Measurements from ENCODE around the gene CAGE1. TPM values are rescaled to one million over a fixed set of nuclear protein-coding genes. Genes with fewer than 3 reads are reported as not detected.

CAGE1 gene
- polyA plus RNA-seq, 1 donor (not counting 4 experiments of a cell fraction or from before 2014, with no cell fraction given) = 0.04 TPM

DNA sequence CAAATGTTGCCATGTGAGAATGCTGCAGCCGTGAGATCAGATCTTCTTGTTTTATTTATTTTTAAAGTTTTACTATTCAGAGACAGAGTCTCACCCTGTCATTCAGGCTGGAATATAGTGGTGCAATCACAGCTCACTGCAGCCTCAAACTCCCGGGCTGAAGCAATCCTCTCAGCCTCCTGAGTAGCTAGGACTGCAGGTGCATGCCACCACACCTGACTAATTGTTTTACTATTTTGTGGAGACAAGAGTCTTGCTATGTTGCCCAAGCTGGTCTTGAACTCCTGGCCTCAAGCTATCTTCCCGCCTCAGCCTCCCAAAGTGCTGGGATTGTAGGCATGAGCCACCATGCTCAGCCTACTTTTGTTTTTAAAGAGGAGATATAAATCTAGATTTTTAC is 54.0 kb downstream of the CAGE1 start:
- dilution Hi-C loops (cut with MboI; ENCODE audit: extremely low pct_ligation_motif_present, low sequenced_read_pairs) = no loop called here
- H3K9me1 ChIP-seq (ENCODE audit: control insufficient read depth, extremely low read depth, insufficient read depth, low read length) = no peaks in the 10 kb centered on the region
- no peak overlapping the region for H3K27ac ChIP-seq (ENCODE audit: control insufficient read depth, insufficient read depth, low read length)
- H4K20me1 ChIP-seq (ENCODE audit: control insufficient read depth, extremely low read depth, insufficient read depth, low read length) = no peaks in the 10 kb centered on the region
- H3K36me3 ChIP-seq (ENCODE audit: control insufficient read depth in 2 of 2, extremely low read depth in 1 of 2, insufficient read depth in 2 of 2, low read length in 2 of 2) = no peaks in the 10 kb centered on the region
- TF ChIP-seq EZH2 (IDR thresholded peaks at IDR 0.05; ENCODE audit: low read length) = no peak
- no peak for TF ChIP-seq CTCF (optimal IDR thresholded peaks at IDR 0.05 in 1 of 3, IDR thresholded peaks at IDR 0.05 in 1 of 3, conservative IDR thresholded peaks at IDR 0.05 in 1 of 3; ENCODE audit: extremely low read depth in 1 of 3, insufficient read depth in 2 of 3, low read length in 3 of 3)
- no peak for DNase-seq (ENCODE audit: low read depth, low spot score)
- no peaks in the 10 kb centered on the region for H3K79me2 ChIP-seq (ENCODE audit: control insufficient read depth, insufficient read depth, low read length)
- no peaks in the 10 kb centered on the region for H3K9me3 ChIP-seq (ENCODE audit: control insufficient read depth, low read depth, low read length)
- no peak overlapping the region for H3K4me2 ChIP-seq (ENCODE audit: control insufficient read depth, extremely low read depth, insufficient read depth, low read depth, low read length)
- FAIRE-seq = no peak
- no peak overlapping the region for H3K9ac ChIP-seq (ENCODE audit: control insufficient read depth, extremely low read depth, insufficient read depth, low read length)
- H3K4me1 ChIP-seq (ENCODE audit: control insufficient read depth, extremely low read depth, insufficient read depth, low read length) = peaks cover 16% of the 10 kb centered on the region
- no peak overlapping the region for H2AFZ ChIP-seq (ENCODE audit: control insufficient read depth, low read length)
- H3K27me3 ChIP-seq (ENCODE audit: control insufficient read depth, extremely low read depth, insufficient read depth, low read length) = no peaks in the 10 kb centered on the region
- no peak overlapping the region for H3K4me3 ChIP-seq (ENCODE audit: control insufficient read depth in 2 of 3, extremely low read depth in 1 of 3, insufficient read depth in 2 of 3, low read depth in 1 of 3, low read length in 3 of 3)

DNA sequence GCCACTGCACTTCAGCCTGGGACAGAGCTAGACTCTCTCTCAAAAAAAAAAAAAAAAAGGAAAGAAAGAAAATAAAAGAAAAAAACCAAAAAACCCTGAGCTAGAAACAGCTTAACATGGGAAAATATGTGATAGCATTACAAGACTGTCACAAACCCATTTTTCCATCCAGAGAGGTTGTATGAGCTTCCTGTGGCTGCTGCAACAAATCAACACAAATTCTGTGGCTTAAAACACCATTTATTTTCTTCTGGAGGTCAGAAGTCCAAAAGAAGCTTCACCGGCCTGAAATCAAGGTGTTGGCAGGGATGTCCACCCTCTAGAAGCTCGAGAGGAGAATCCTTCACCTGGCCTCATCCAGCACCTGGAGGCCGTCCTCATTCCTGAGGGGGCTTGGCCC is 54.9 kb downstream of the CAGE1 start:
- no peaks in the 10 kb centered on the region for H3K79me2 ChIP-seq (ENCODE audit: control insufficient read depth, insufficient read depth, low read length)
- no peak overlapping the region for H3K27ac ChIP-seq (ENCODE audit: control insufficient read depth, insufficient read depth, low read length)
- H2AFZ ChIP-seq (ENCODE audit: control insufficient read depth, low read length) = no peak overlapping the region
- H3K9me3 ChIP-seq (ENCODE audit: control insufficient read depth, low read depth, low read length) = no peaks in the 10 kb centered on the region
- H3K9ac ChIP-seq (ENCODE audit: control insufficient read depth, extremely low read depth, insufficient read depth, low read length) = no peak overlapping the region
- dilution Hi-C loops (cut with MboI; ENCODE audit: extremely low pct_ligation_motif_present, low sequenced_read_pairs) = loop anchor here (5.0 kb wide), 1 partner anchor 43 kb away; no protein-coding TSS in a partner anchor
- no peaks in the 10 kb centered on the region for H3K36me3 ChIP-seq (ENCODE audit: control insufficient read depth in 2 of 2, extremely low read depth in 1 of 2, insufficient read depth in 2 of 2, low read length in 2 of 2)
- FAIRE-seq (no peak), DNase-seq (ENCODE audit: low read depth, low spot score) (no peak)
- no peaks in the 10 kb centered on the region for H3K9me1 ChIP-seq (ENCODE audit: control insufficient read depth, extremely low read depth, insufficient read depth, low read length)
- H3K27me3 ChIP-seq (ENCODE audit: control insufficient read depth, extremely low read depth, insufficient read depth, low read length) = no peaks in the 10 kb centered on the region
- H3K4me1 ChIP-seq (ENCODE audit: control insufficient read depth, extremely low read depth, insufficient read depth, low read length) = peaks cover 16% of the 10 kb centered on the region
- no peak overlapping the region for H3K4me2 ChIP-seq (ENCODE audit: control insufficient read depth, extremely low read depth, insufficient read depth, low read depth, low read length)
- TF ChIP-seq CTCF (optimal IDR thresholded peaks at IDR 0.05 in 1 of 3, IDR thresholded peaks at IDR 0.05 in 1 of 3, conservative IDR thresholded peaks at IDR 0.05 in 1 of 3; ENCODE audit: extremely low read depth in 1 of 3, insufficient read depth in 2 of 3, low read length in 3 of 3) (no peak), EZH2 (IDR thresholded peaks at IDR 0.05; ENCODE audit: low read length) (no peak)
- no peaks in the 10 kb centered on the region for H4K20me1 ChIP-seq (ENCODE audit: control insufficient read depth, extremely low read depth, insufficient read depth, low read length)
- H3K4me3 ChIP-seq (ENCODE audit: control insufficient read depth in 2 of 3, extremely low read depth in 1 of 3, insufficient read depth in 2 of 3, low read depth in 1 of 3, low read length in 3 of 3) = no peak overlapping the region

Data from keratinocyte (primary cell).